ENCODE data around the gene TLX1. TPM values are rescaled to one million over a fixed set of nuclear protein-coding genes. Genes with fewer than 3 reads are reported as not detected.

Gene TLX1
- total and polyA plus RNA-seq, 9 of the 15 experiments (the other 6 are each of a cell fraction or from before 2014, with no cell fraction given): 0.03 to 3.3 (median 0.19) TPM; not detected in 1

GRCh38 chr10:101095550-101096213, 35.4 kb upstream of the TLX1 start:
- ATAC-seq: peak; percentile 98
- Histone ChIP-seq H3K4me2 (ENCODE audit: insufficient read depth, low read length) (no peak overlapping the region), H4K20me1 (replicated peaks; ENCODE audit: control insufficient read depth, insufficient read depth, low read length) (no peaks in the 10 kb centered on the region), H3K27me3 (ENCODE audit: control insufficient read depth in 2 of 2, insufficient read depth in 2 of 2, low read length in 2 of 2) (peaks cover 0 to 54% of the 10 kb centered on the region in 2 experiments; a peak in 2 of 5 replicates), H3K4me3 (no peak overlapping the region), H3K4me1 (replicated peaks in 1 of 2; ENCODE audit: control insufficient read depth in 2 of 2, insufficient read depth in 2 of 2, low read length in 2 of 2) (peaks cover 0 to 7% of the 10 kb centered on the region in 2 experiments; a peak in 2 of 5 replicates), H3K9me3 (replicated peaks; ENCODE audit: control insufficient read depth, insufficient read depth, low read depth, low read length) (no peaks in the 10 kb centered on the region), H3K9me1 (ENCODE audit: control insufficient read depth, insufficient read depth, low read length) (no peaks in the 10 kb centered on the region), H2AFZ (ENCODE audit: low read depth, low read length) (no peak overlapping the region), H3K27ac (ENCODE audit: extremely low read depth, low read depth, low read length) (no peak overlapping the region), H3K79me2 (ENCODE audit: control insufficient read depth, insufficient read depth, low read length) (no peaks in the 10 kb centered on the region), H3K9ac (ENCODE audit: insufficient read depth in 1 of 2, low read depth in 2 of 2, low read length in 2 of 2) (no peak overlapping the region), H3K36me3 (ENCODE audit: control insufficient read depth, insufficient read depth, low read length) (no peaks in the 10 kb centered on the region)
- CTCF ChIA-PET (ENCODE audit: low intra/inter-chr PET ratio): interaction anchor here (2.4 kb wide), 1 partner anchor 47 kb away, joined by 17 read pairs; no protein-coding TSS in a partner anchor
- peak; percentile 72 to 85 (median 80) for DNase-seq (ENCODE audit: extremely low read depth in 1 of 4, low spot score in 3 of 4)
- POLR2A ChIA-PET: interaction anchor here (0.6 to 1.5 kb wide), 6 partner anchors 33 to 243 kb away, joined by 3 to 5 read pairs (median 4); partner anchors contain the start of gene KAZALD1
- peak; percentile 91 for FAIRE-seq
- in situ Hi-C loops (cut with MboI): loop anchor here (5.0 kb wide), 1 partner anchor 47 kb away; no protein-coding TSS in a partner anchor
- intact Hi-C loops (cut with micrococcal nuclease): loop anchor here (1.0 kb wide), 1 partner anchor 47 kb away; no protein-coding TSS in a partner anchor
- WGBS (ENCODE audit: insufficient coverage, low coverage, missing lambda C conversion rate): 0% methylated on average over 5 of the region's 7 CpGs
- no TSS peak for BruUV-seq (replicated peaks)
- TF ChIP-seq ZNF707 (CRISPR knock-in tag; conservative IDR thresholded peaks at IDR 0.05): no peak
- TF ChIP-seq ZNF740 (CRISPR knock-in tag; IDR thresholded peaks at IDR 0.05): no peak
- no peak for TF ChIP-seq ZNF740 (tag; IDR thresholded peaks at IDR 0.05)
- TF ChIP-seq ZNF354B (CRISPR knock-in tag; IDR thresholded peaks at IDR 0.05): no peak
- TF ChIP-seq MECOM (CRISPR knock-in tag; IDR thresholded peaks at IDR 0.05): no peak
- no peak for TF ChIP-seq TBL1XR1 (IDR thresholded peaks at IDR 0.05; ENCODE audit: low read length in 2 of 2)
- no peak for TF ChIP-seq MYNN (IDR thresholded peaks at IDR 0.05)
- no peak for TF ChIP-seq MYNN (CRISPR knock-in tag; IDR thresholded peaks at IDR 0.05)
- TF ChIP-seq U2AF1 (optimal IDR thresholded peaks at IDR 0.05; ENCODE audit: low read depth, low read length): no peak
- TF ChIP-seq ADNP (tag; IDR thresholded peaks at IDR 0.05): no peak
- TF ChIP-seq RBM14 (IDR thresholded peaks at IDR 0.05; ENCODE audit: borderline replicate concordance, insufficient read depth, low read depth, low read length): no peak
- TF ChIP-seq SIN3A (IDR thresholded peaks at IDR 0.05; ENCODE audit: borderline replicate concordance in 2 of 2, control insufficient read depth in 1 of 2, low read depth in 2 of 2, low read length in 2 of 2): no peak
- TF ChIP-seq ZNF133 (CRISPR knock-in tag; IDR thresholded peaks at IDR 0.05): no peak
- TF ChIP-seq ETV5 (CRISPR knock-in tag; IDR thresholded peaks at IDR 0.05; ENCODE audit: low read depth): no peak
- TF ChIP-seq CTBP1 (IDR thresholded peaks at IDR 0.05; ENCODE audit: borderline replicate concordance): 0 out of 2 replicates have a peak, but pooled peaks have one; percentile 16
- no peak for TF ChIP-seq HNRNPH1 (optimal IDR thresholded peaks at IDR 0.05; ENCODE audit: low read depth, low read length)
